Left renal cortex interstitium (tissue), 4 donors: ENCODE measurements around the gene THSD7B. TPM values are rescaled to one million over a fixed set of nuclear protein-coding genes. Genes with fewer than 3 reads are reported as not detected.
A peak's percentile ranks its signal among the peaks of the same experiment; 100 is the strongest.
"Not testable (repeated sequence)": the region's sequence is repeated elsewhere in the genome, so short reads cannot be mapped to it uniquely, and the experiment has no call there.

Experiments
- DNase-seq, 4 donors: peaks; one replicate each; pipeline ENCODE4 v3.0.0-alpha.2; 2013; ENCODE audit warnings: low read depth in 4 of 4, low spot score in 2 of 4, missing footprints in 1 of 4
- polyA plus RNA-seq, 4 donors: library from polyadenylated mRNA; unstranded; fragments of 120-200 nt; gene quantifications; one replicate each; pipeline ENCODE4 v1.2.1, GENCODE V29; 2013; ENCODE audit not compliant: insufficient read length in 4 of 4

THSD7B gene
- polyA plus RNA-seq, result 1 to 10 TPM; 2.9 to 5.4 (median 4.3) TPM

- DNase-seq, result peak in 1 of 4 donors; percentile 2
Measured at GRCh38 chr2:136765256-136766072, at the start of gene THSD7B. THSD7B (plus strand) TSS chr2:136765545; CDS start chr2:136882179, 116,634 bp downstream.

- DNase-seq, result no peak
Measured at GRCh38 chr2:136718273-136718672, 47.1 kb upstream of the THSD7B start.

- DNase-seq, result no peak
Measured at GRCh38 chr2:136727973-136728699, 37.2 kb upstream of the THSD7B start.

- DNase-seq, result no peak
Measured at GRCh38 chr2:136736236-136736635, 29.1 kb upstream of the THSD7B start.

GRCh38 chr2:136738044-136738443, 27.3 kb upstream of the THSD7B start:
- no peak for DNase-seq

- DNase-seq, result no peak
Measured at GRCh38 chr2:136741471-136741870, 23.9 kb upstream of the THSD7B start.

- DNase-seq, result no peak
Measured at GRCh38 chr2:136750065-136750464, 15.3 kb upstream of the THSD7B start.

GRCh38 chr2:136751406-136751805, 13.9 kb upstream of the THSD7B start:
- no peak for DNase-seq

- not testable (repeated sequence) for DNase-seq
Measured at GRCh38 chr2:136758504-136758903, 6.8 kb upstream of the THSD7B start.

- peak in 1 of 4 donors; percentile 8 for DNase-seq
Measured at GRCh38 chr2:136764452-136765255, 691 bp upstream of the THSD7B start.

- peak in 1 of 4 donors; percentile 2 for DNase-seq
Measured at GRCh38 chr2:136766073-136766404, 694 bp downstream of the THSD7B start.

GRCh38 chr2:136767030-136767429, 1.7 kb downstream of the THSD7B start:
- DNase-seq, result no peak

- DNase-seq, result no peak
Measured at GRCh38 chr2:136769871-136770270, 4.5 kb downstream of the THSD7B start.

- no peak for DNase-seq
Measured at GRCh38 chr2:136770384-136770783, 5.0 kb downstream of the THSD7B start.

- no peak for DNase-seq
Measured at GRCh38 chr2:136777391-136777790, 12.0 kb downstream of the THSD7B start.

GRCh38 chr2:136783856-136784255, 18.5 kb downstream of the THSD7B start:
- DNase-seq, result no peak

GRCh38 chr2:136785215-136785614, 19.9 kb downstream of the THSD7B start:
- DNase-seq, result no peak

GRCh38 chr2:136787970-136788369, 22.6 kb downstream of the THSD7B start:
- DNase-seq, result no peak

- DNase-seq, result no peak
Measured at GRCh38 chr2:136796339-136796738, 31.0 kb downstream of the THSD7B start.

GRCh38 chr2:136798766-136799165, 33.4 kb downstream of the THSD7B start:
- DNase-seq, result no peak

GRCh38 chr2:136801661-136802060, 36.3 kb downstream of the THSD7B start:
- DNase-seq, result no peak
